GM21367 (cell line): Measurements from ENCODE around the gene DSTN.

ENCODE experiments used
- ATAC-seq: cut with Tn5 transposase; IDR thresholded peaks from one replicate; pipeline ENCODE4 v1.9.1; 2021; ENCODE audit not compliant: unreplicated experiment

The DSTN gene

GRCh38 chr20:17635332-17636244 lies 65.7 kb downstream of the DSTN start:
- ATAC-seq: no peak

- no peak for ATAC-seq
Measured at GRCh38 chr20:17636523-17637412, 66.9 kb downstream of the DSTN start.

- ATAC-seq: no peak
Measured at GRCh38 chr20:17637413-17637780, 67.5 kb downstream of the DSTN start.

- no peak for ATAC-seq
Measured at GRCh38 chr20:17637985-17638640, 68.2 kb downstream of the DSTN start.

- ATAC-seq: no peak
Measured at GRCh38 chr20:17638835-17639407, 69.0 kb downstream of the DSTN start.

GRCh38 chr20:17640146-17640874 lies 70.4 kb downstream of the DSTN start:
- no peak for ATAC-seq

- ATAC-seq: no peak
Measured at GRCh38 chr20:17640875-17641378, 71.1 kb downstream of the DSTN start.

- ATAC-seq: no peak
Measured at GRCh38 chr20:17641520-17641964, 71.7 kb downstream of the DSTN start.

- ATAC-seq: no peak
Measured at GRCh38 chr20:17641993-17642392, 72.1 kb downstream of the DSTN start.

GRCh38 chr20:17642404-17643269 lies 72.8 kb downstream of the DSTN start:
- no peak for ATAC-seq

GRCh38 chr20:17643531-17644188 lies 73.8 kb downstream of the DSTN start:
- no peak for ATAC-seq

GRCh38 chr20:17644451-17644850 lies 74.6 kb downstream of the DSTN start:
- ATAC-seq: no peak

- no peak for ATAC-seq
Measured at GRCh38 chr20:17645010-17645409, 75.1 kb downstream of the DSTN start.

- no peak for ATAC-seq
Measured at GRCh38 chr20:17645546-17646208, 75.8 kb downstream of the DSTN start.

GRCh38 chr20:17646209-17646960 lies 76.5 kb downstream of the DSTN start:
- no peak for ATAC-seq

GRCh38 chr20:17646961-17647301 lies 77.1 kb downstream of the DSTN start:
- ATAC-seq: no peak
